Measurements from ENCODE around the gene TTC32. TPM values are rescaled to one million over a fixed set of nuclear protein-coding genes. Genes with fewer than 3 reads are reported as not detected.
"Not testable (repeated sequence)": the region's sequence is repeated elsewhere in the genome, so short reads cannot be mapped to it uniquely, and the experiment has no call there.

Gene TTC32
- total RNA-seq = 10 to 100 TPM; 33.4 to 36.9 TPM
- total RNA-seq = 24.5 to 25.0 reads per million in 2 donors

DNA sequence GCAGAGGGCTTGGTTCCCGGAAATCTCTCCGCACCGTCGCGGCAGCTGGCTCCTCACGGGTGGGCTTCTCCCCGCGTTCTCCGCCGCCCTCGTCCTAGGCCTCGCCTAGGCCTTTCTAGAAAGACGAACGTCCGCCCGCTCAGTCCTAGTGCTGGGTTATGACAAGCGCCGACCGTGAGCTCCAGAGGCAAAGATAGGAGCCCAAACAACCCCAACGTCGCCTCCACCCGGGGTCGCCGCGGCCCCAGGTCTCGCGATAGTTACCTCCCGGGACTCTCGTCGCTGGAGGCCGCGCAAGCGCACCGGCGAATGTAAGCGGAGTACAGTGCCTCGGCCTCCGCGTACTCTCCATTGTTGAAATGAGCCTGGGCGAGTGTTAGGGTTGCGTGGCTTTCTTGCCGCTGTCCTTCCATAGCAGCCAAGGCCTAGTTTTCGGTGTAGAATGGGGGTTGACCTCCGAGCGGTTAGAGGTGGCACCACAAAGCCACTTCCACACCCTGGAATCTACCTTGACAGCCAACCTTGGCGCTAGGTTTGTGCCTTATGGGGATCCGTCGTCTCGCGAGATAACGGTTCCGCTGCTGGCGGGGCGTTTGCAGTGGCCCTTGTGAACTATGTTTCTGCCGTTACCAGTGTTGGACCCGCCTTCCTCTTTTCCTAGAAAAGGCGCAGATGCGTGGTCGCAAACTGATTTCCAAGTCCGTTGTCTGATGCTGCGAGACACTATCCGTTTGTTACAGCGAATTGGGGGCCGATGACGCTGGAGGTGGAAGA lies at the start of gene TTC32:
TSS of gene TTC32 (minus strand) at position 542 of the 774 bp plus-strand sequence. CDS start at position 413, 129 bp downstream.
- no peaks in the 10 kb centered on the region for H3K9me3 ChIP-seq (ENCODE audit: control insufficient read depth, low read length, poor library complexity, severe bottlenecking)
- peak within 1 kb of the TSS; percentile 98 for H3K4me3 Mint-ChIP-seq
- H3K27ac Mint-ChIP-seq = peak within 1 kb of the TSS; percentile 100
- H3K36me3 Mint-ChIP-seq (ENCODE audit: low read depth) = peaks cover 2% of the 10 kb centered on the region
- peak; percentile 87 for ATAC-seq
- H3K4me1 Mint-ChIP-seq = peaks cover 21% of the 10 kb centered on the region
- peaks cover 5% of the 10 kb centered on the region for H3K27me3 Mint-ChIP-seq
- peak; percentile 88 to 89 (median 89) for DNase-seq

DNA sequence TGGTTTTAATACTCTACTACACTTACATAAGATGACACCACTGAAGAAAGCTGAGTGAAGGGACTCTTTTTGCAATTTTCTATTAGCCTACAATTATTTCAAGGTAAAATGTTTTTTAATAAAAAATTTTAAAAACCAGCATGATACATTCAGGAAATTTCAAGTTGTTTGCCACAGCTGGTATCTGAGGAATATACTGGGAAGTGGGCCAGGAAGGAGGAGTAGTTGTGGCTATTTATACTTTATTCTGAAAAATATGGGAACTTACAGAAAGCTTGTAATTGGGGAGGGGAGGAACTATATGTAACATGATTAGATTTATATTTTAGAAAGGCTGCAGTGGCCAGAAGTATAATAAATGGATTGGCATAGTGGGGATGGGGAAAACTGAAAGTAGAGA lies 47.3 kb upstream of the TTC32 start:
- H3K9me3 ChIP-seq (ENCODE audit: control insufficient read depth, low read length, poor library complexity, severe bottlenecking) = no peaks in the 10 kb centered on the region
- Mint-ChIP-seq H3K27me3 (no peaks in the 10 kb centered on the region), H3K27ac (no peak overlapping the region), H3K4me3 (no peak overlapping the region), H3K36me3 (ENCODE audit: low read depth) (peaks cover 4% of the 10 kb centered on the region), H3K4me1 (no peaks in the 10 kb centered on the region)
- no peak for DNase-seq
- ATAC-seq = no peak

GRCh38 chr2:19947184-19947940 lies 45.6 kb upstream of the TTC32 start:
- no peaks in the 10 kb centered on the region for H3K4me1 Mint-ChIP-seq
- ATAC-seq (no peak), DNase-seq (no peak)
- H3K36me3 Mint-ChIP-seq (ENCODE audit: low read depth) = peaks cover 6% of the 10 kb centered on the region
- no peak overlapping the region for H3K27ac Mint-ChIP-seq
- no peaks in the 10 kb centered on the region for H3K27me3 Mint-ChIP-seq
- no peaks in the 10 kb centered on the region for H3K9me3 ChIP-seq (ENCODE audit: control insufficient read depth, low read length, poor library complexity, severe bottlenecking)
- H3K4me3 Mint-ChIP-seq = no peak overlapping the region

- Mint-ChIP-seq H3K4me3 (no peak overlapping the region), H3K4me1 (no peaks in the 10 kb centered on the region), H3K27ac (no peak overlapping the region), H3K27me3 (no peaks in the 10 kb centered on the region), H3K36me3 (ENCODE audit: low read depth) (peaks cover 8% of the 10 kb centered on the region)
- ATAC-seq = no peak
- no peaks in the 10 kb centered on the region for H3K9me3 ChIP-seq (ENCODE audit: control insufficient read depth, low read length, poor library complexity, severe bottlenecking)
- no peak for DNase-seq
These were observed 42.5 kb upstream of the TTC32 start for GRCh38 chr2:19944205-19944845.

- Mint-ChIP-seq H3K27ac (no peak overlapping the region), H3K4me3 (no peak overlapping the region), H3K36me3 (ENCODE audit: low read depth) (peaks cover 6% of the 10 kb centered on the region), H3K27me3 (no peaks in the 10 kb centered on the region), H3K4me1 (no peaks in the 10 kb centered on the region)
- no peak for ATAC-seq
- DNase-seq = no peak
- H3K9me3 ChIP-seq (ENCODE audit: control insufficient read depth, low read length, poor library complexity, severe bottlenecking) = no peaks in the 10 kb centered on the region
These were observed 41.4 kb upstream of the TTC32 start for GRCh38 chr2:19943189-19943588.

DNA sequence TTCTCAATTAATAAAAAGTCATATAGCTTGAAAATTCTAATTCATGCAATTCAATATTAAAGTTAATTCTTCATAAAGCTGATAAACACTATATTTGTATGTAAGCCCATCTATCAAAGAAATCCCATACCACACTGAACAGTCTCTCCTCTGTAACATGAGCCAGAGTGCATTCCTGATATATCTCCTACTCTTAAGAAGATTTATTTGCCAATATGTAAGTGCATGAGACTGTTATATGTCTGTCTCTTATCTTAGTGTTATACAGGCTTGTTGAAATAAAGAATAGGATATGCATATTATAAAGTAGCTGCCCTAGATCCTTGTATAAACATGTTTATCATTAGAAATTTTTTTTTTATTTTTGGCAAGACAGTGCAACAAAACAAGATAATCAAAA lies 40.4 kb upstream of the TTC32 start:
- peaks cover 4% of the 10 kb centered on the region for H3K36me3 Mint-ChIP-seq (ENCODE audit: low read depth)
- no peaks in the 10 kb centered on the region for H3K4me1 Mint-ChIP-seq
- H3K27ac Mint-ChIP-seq = no peak overlapping the region
- ATAC-seq (no peak), DNase-seq (no peak)
- H3K4me3 Mint-ChIP-seq = no peak overlapping the region
- H3K9me3 ChIP-seq (ENCODE audit: control insufficient read depth, low read length, poor library complexity, severe bottlenecking) = no peaks in the 10 kb centered on the region
- no peaks in the 10 kb centered on the region for H3K27me3 Mint-ChIP-seq

DNA sequence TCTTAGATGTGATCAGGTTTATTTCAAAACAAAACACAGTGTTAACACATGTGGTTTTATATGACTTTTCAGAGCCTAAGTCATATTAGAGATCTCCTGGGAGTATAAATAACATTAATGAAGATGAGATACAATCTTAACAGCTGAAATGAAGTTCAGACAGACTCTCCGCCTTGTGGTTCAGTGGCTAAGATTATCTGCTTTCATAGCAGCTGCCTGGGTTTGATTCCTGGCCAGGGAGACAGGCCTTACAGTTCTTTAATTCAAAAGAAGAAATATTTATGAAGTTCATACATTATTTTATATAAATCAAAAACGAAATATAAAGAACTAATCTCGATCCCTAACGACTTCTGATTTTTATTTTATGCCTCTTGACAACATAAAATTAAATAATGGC lies 35.2 kb upstream of the TTC32 start:
- no peak overlapping the region for H3K4me3 Mint-ChIP-seq
- H3K27me3 Mint-ChIP-seq = no peaks in the 10 kb centered on the region
- H3K4me1 Mint-ChIP-seq = no peaks in the 10 kb centered on the region
- DNase-seq (no peak), ATAC-seq (no peak)
- peaks cover 8% of the 10 kb centered on the region for H3K36me3 Mint-ChIP-seq (ENCODE audit: low read depth)
- H3K9me3 ChIP-seq (ENCODE audit: control insufficient read depth, low read length, poor library complexity, severe bottlenecking) = no peaks in the 10 kb centered on the region
- no peak overlapping the region for H3K27ac Mint-ChIP-seq

DNA sequence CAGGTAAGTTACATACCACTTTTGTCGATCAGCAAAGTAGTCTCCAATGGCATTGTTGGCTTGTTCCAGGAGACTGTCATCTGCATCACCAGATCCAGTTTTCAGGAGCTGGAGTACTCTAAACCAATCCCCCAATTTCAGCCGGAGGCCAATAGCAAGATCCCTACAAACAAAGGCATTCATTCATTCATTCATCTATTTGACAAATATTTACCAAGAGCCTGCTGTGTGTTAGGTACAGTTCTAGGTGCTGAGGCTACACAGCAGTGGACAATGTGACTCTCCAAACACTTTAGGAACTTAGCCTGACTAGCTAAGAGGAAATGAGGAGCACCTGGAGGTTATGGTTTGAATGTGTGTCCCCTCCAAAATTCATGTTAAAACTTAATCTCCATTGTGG lies 34.4 kb upstream of the TTC32 start:
- no peak for ATAC-seq
- no peak for DNase-seq
- H3K9me3 ChIP-seq (ENCODE audit: control insufficient read depth, low read length, poor library complexity, severe bottlenecking) = no peaks in the 10 kb centered on the region
- H3K27ac Mint-ChIP-seq = no peak overlapping the region
- no peak overlapping the region for H3K4me3 Mint-ChIP-seq
- no peaks in the 10 kb centered on the region for H3K27me3 Mint-ChIP-seq
- H3K4me1 Mint-ChIP-seq = no peaks in the 10 kb centered on the region
- H3K36me3 Mint-ChIP-seq (ENCODE audit: low read depth) = peaks cover 8% of the 10 kb centered on the region

GRCh38 chr2:19933351-19933981 lies 31.7 kb upstream of the TTC32 start:
- Mint-ChIP-seq H3K36me3 (ENCODE audit: low read depth) (peaks cover 10% of the 10 kb centered on the region), H3K27me3 (no peaks in the 10 kb centered on the region), H3K4me3 (no peak overlapping the region), H3K27ac (no peak overlapping the region), H3K4me1 (no peaks in the 10 kb centered on the region)
- no peaks in the 10 kb centered on the region for H3K9me3 ChIP-seq (ENCODE audit: control insufficient read depth, low read length, poor library complexity, severe bottlenecking)
- DNase-seq (no peak), ATAC-seq (no peak)

GRCh38 chr2:19932928-19933327 lies 31.1 kb upstream of the TTC32 start:
- no peaks in the 10 kb centered on the region for H3K9me3 ChIP-seq (ENCODE audit: control insufficient read depth, low read length, poor library complexity, severe bottlenecking)
- Mint-ChIP-seq H3K36me3 (ENCODE audit: low read depth) (peaks cover 10% of the 10 kb centered on the region), H3K4me1 (no peaks in the 10 kb centered on the region), H3K27me3 (no peaks in the 10 kb centered on the region), H3K27ac (no peak overlapping the region), H3K4me3 (no peak overlapping the region)
- DNase-seq (no peak), ATAC-seq (no peak)

GRCh38 chr2:19929226-19929625 lies 27.4 kb upstream of the TTC32 start:
- no peak overlapping the region for H3K27ac Mint-ChIP-seq
- H3K36me3 Mint-ChIP-seq (ENCODE audit: low read depth) = peaks cover 6% of the 10 kb centered on the region
- no peaks in the 10 kb centered on the region for H3K27me3 Mint-ChIP-seq
- ATAC-seq (no peak), DNase-seq (no peak)
- H3K9me3 ChIP-seq (ENCODE audit: control insufficient read depth, low read length, poor library complexity, severe bottlenecking) = no peaks in the 10 kb centered on the region
- no peaks in the 10 kb centered on the region for H3K4me1 Mint-ChIP-seq
- H3K4me3 Mint-ChIP-seq = no peak overlapping the region

DNA sequence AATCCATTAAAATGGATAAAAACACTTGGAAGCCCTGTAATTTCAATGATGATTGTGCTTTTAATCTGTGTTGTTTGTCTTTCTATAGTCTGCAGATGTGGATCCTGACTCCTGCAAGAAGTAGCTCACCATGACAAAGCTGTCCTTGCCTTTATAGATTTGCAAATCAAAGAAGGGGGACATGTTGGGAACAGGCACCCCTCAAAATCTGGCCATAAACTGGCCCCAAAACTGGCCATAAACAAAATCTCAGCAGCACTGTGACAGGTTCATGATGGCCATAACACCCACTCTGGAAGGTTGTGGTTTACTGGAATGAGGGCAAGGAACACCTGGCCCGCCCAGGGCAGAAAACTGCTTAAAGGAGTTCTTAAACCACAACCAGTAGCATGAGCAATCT lies 26.0 kb upstream of the TTC32 start:
- H3K4me1 Mint-ChIP-seq; H3K36me3 Mint-ChIP-seq (ENCODE audit: low read depth); ATAC-seq; H3K27me3 Mint-ChIP-seq; H3K9me3 ChIP-seq (ENCODE audit: control insufficient read depth, low read length, poor library complexity, severe bottlenecking); DNase-seq; H3K4me3 Mint-ChIP-seq; H3K27ac Mint-ChIP-seq: not testable (repeated sequence)

GRCh38 chr2:19924526-19924925 lies 22.7 kb upstream of the TTC32 start:
- H3K9me3 ChIP-seq (ENCODE audit: control insufficient read depth, low read length, poor library complexity, severe bottlenecking); H3K36me3 Mint-ChIP-seq (ENCODE audit: low read depth); H3K27ac Mint-ChIP-seq; ATAC-seq; H3K4me1 Mint-ChIP-seq; H3K27me3 Mint-ChIP-seq; DNase-seq; H3K4me3 Mint-ChIP-seq: not testable (repeated sequence)

Measured in T-helper 17 cell (primary cell).